ENCODE measurements around the gene PPP1R9B. TPM values are rescaled to one million over a fixed set of nuclear protein-coding genes. Genes with fewer than 3 reads are reported as not detected.

PPP1R9B gene
- total RNA-seq, 1 donor from 2014 or later = 16.6 TPM

DNA sequence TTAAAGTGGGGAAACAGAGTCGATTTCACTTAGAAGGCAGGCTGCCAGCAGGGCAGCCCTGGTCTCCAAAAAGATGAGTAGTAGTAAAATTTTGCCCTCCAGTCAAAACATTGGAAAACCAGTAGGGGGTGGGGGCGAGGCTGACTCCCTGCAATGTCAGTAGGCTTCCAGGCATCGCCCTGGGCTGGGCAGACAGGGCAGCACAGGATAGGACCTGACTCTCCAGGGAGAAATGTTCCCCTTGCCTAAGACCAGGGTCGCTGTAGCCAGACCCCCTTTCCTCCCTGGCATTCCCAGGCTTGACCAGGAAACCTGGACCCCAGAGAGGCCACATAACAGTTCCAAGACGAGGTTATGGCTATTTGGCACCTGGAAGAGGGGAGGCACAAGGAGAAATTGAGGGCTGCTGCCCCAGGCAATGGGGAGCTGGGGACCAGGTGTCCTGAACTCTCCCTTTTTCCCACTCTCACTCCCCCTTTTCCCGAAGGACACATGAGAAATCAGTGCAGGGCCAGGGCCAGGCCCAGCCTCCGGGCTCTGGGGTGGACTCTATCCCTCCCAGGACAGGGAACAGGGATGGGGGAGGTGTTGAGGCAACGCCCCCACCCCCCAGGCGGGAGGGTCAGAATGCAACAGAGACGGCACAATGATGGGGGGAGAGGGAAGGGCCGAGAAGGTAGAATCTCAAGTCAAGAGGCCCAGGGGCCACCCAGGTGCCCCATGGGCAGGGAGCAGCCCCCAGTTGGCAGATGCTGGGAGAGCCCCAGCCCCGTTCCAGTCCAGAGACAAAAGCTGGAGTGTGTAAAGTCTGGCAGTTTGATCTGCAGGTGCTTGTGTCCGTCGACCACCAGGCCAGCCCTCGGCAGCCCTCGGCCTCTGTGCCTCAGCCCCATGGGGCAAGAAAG lies 16.0 kb downstream of the PPP1R9B start:
- Histone ChIP-seq H3K4me3 (ENCODE audit: low read depth, low read length) (no peak overlapping the region), H3K36me3 (ENCODE audit: control insufficient read depth, insufficient read depth, low read length) (peaks cover 36% of the 10 kb centered on the region), H3K27me3 (ENCODE audit: control insufficient read depth, insufficient read depth, low read length) (no peaks in the 10 kb centered on the region)
- TF ChIP-seq, protein P1, sequence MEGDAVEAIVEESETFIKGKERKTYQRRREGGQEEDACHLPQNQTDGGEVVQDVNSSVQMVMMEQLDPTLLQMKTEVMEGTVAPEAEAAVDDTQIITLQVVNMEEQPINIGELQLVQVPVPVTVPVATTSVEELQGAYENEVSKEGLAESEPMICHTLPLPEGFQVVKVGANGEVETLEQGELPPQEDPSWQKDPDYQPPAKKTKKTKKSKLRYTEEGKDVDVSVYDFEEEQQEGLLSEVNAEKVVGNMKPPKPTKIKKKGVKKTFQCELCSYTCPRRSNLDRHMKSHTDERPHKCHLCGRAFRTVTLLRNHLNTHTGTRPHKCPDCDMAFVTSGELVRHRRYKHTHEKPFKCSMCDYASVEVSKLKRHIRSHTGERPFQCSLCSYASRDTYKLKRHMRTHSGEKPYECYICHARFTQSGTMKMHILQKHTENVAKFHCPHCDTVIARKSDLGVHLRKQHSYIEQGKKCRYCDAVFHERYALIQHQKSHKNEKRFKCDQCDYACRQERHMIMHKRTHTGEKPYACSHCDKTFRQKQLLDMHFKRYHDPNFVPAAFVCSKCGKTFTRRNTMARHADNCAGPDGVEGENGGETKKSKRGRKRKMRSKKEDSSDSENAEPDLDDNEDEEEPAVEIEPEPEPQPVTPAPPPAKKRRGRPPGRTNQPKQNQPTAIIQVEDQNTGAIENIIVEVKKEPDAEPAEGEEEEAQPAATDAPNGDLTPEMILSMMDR (IDR thresholded peaks at IDR 0.05; ENCODE audit: insufficient read depth, low read length, severe bottlenecking) = no peak
- FAIRE-seq = no peak
- no peak for DNase-seq (ENCODE audit: low read depth)

- TF ChIP-seq, protein P1 (IDR thresholded peaks at IDR 0.05; ENCODE audit: insufficient read depth, low read length, severe bottlenecking) = no peak
- DNase-seq (ENCODE audit: low read depth) (no peak), FAIRE-seq (no peak)
- Histone ChIP-seq H3K4me3 (ENCODE audit: low read depth, low read length) (no peak overlapping the region), H3K27me3 (ENCODE audit: control insufficient read depth, insufficient read depth, low read length) (no peaks in the 10 kb centered on the region), H3K36me3 (ENCODE audit: control insufficient read depth, insufficient read depth, low read length) (peaks cover 29% of the 10 kb centered on the region)
Measured at GRCh38 chr17:50133769-50134099, 16.7 kb downstream of the PPP1R9B start.

- FAIRE-seq = no peak
Measured at GRCh38 chr17:50133028-50133768, 17.3 kb downstream of the PPP1R9B start.

GRCh38 chr17:50132104-50132794 lies 18.2 kb downstream of the PPP1R9B start:
- Histone ChIP-seq H3K27me3 (ENCODE audit: control insufficient read depth, insufficient read depth, low read length) (no peaks in the 10 kb centered on the region), H3K4me3 (ENCODE audit: low read depth, low read length) (no peak overlapping the region), H3K36me3 (ENCODE audit: control insufficient read depth, insufficient read depth, low read length) (peaks cover 18% of the 10 kb centered on the region)
- FAIRE-seq (peak; percentile 43), DNase-seq (ENCODE audit: low read depth) (no peak)
- TF ChIP-seq, protein P1 (IDR thresholded peaks at IDR 0.05; ENCODE audit: insufficient read depth, low read length, severe bottlenecking) = no peak

More at GRCh38 chr17:50133028-50133768, 17.3 kb downstream of the PPP1R9B start:
- Histone ChIP-seq H3K36me3 (ENCODE audit: control insufficient read depth, insufficient read depth, low read length) (peaks cover 24% of the 10 kb centered on the region), H3K27me3 (ENCODE audit: control insufficient read depth, insufficient read depth, low read length) (no peaks in the 10 kb centered on the region), H3K4me3 (ENCODE audit: low read depth, low read length) (no peak overlapping the region)
- TF ChIP-seq, protein P1 (IDR thresholded peaks at IDR 0.05; ENCODE audit: insufficient read depth, low read length, severe bottlenecking) = no peak
- DNase-seq (ENCODE audit: low read depth) = no peak

DNA sequence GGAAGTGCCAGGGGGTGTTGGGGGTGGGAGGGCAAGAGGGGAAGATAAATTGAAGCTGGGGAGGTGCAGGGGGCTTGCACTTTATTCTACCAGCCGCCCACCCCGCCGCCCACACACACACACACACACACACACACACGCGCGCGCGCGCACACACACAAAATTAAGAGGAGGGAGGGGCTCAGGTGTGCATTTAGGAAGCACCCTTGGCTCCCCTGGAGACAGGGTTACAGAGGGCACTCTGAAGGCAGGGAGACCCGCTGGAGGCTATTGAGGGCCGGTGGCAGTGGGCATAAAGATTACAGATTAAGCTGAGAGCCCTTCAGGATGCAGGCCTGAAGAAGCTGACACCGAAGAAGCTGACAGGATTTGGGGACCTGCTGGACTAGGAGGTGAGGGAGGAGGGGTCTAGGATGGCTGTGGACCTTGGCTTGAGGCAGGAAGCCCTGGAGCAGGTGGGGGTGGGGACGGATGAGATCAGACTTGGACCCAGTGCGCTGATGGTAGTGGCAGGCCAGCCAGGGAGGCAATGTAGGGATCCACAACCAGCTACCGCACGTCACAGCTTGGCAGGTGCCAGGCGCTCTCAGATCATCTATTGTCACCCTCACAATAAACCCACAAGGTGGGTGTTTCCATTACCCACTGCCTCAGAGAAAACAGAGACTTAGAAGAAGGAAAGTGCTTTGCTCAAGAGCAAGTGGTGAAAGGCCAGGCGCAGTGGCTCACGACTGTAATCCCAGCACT lies 19.7 kb downstream of the PPP1R9B start:
- FAIRE-seq = no peak
- no peak for DNase-seq (ENCODE audit: low read depth)
- H3K4me3 ChIP-seq (ENCODE audit: low read depth, low read length) = peak overlapping the region; percentile 33
- H3K36me3 ChIP-seq (ENCODE audit: control insufficient read depth, insufficient read depth, low read length) = peaks cover 6% of the 10 kb centered on the region
- no peaks in the 10 kb centered on the region for H3K27me3 ChIP-seq (ENCODE audit: control insufficient read depth, insufficient read depth, low read length)
- TF ChIP-seq, protein P1 (IDR thresholded peaks at IDR 0.05; ENCODE audit: insufficient read depth, low read length, severe bottlenecking) = no peak

Measured in bronchial epithelial cell (primary cell).